Thoracic aorta (tissue), 2 donors: ENCODE results near the gene THADA. TPM values are rescaled to one million over a fixed set of nuclear protein-coding genes. Genes with fewer than 3 reads are reported as not detected.

Source experiments
- ATAC-seq: fragments of 150-250 bp; one replicate; pipeline ENCODE4 v1.8.0; 2017; ENCODE audit warnings: low read depth; ENCODE audit not compliant: insufficient number of reproducible peaks, low FRiP score
- DNase-seq: peaks from one replicate; pipeline ENCODE4 v3.0.0-alpha.2; 2020; ENCODE audit warnings: low spot score
- H3K27ac ChIP-seq, 2 donors: fragments of 200-600 bp; sonication (generic); 1 replicate in 1 of 2; 2 replicates in 1 of 2; pipeline ENCODE4 v1.5.1; 2016; ENCODE audit warnings: mild to moderate bottlenecking in 2 of 2, moderate library complexity in 2 of 2
- H3K27me3 ChIP-seq: fragments of 200-600 bp; sonication (generic); replicated peaks from 2 replicates; pipeline ENCODE4 v1.6.0; 2016; ENCODE audit warnings: mild to moderate bottlenecking; ENCODE audit not compliant: insufficient read depth
- H3K36me3 ChIP-seq: fragments of 200-600 bp; sonication (generic); one replicate; pipeline ENCODE4 v1.5.1; 2016
- H3K4me1 ChIP-seq, 2 donors: fragments of 200-600 bp; sonication (generic); 1 replicate in 1 of 2; 2 replicates in 1 of 2; pipeline versions ENCODE4 v1.5.1 to v1.6.0; 2016; ENCODE audit warnings: low read depth in 2 of 2, mild to moderate bottlenecking in 1 of 2; ENCODE audit not compliant: control insufficient read depth in 1 of 2
- H3K4me3 ChIP-seq: fragments of 200-600 bp; sonication (generic); 2 replicates; pipeline ENCODE4 v1.5.1; 2016; ENCODE audit warnings: mild to moderate bottlenecking
- H3K9me3 ChIP-seq: fragments of 200-600 bp; sonication (generic); 2 replicates; pipeline ENCODE4 v1.5.1; 2016
- CTCF ChIP-seq: fragments of 200-600 bp; sonication (generic); IDR thresholded peaks from one replicate; pipeline ENCODE4 v1.5.1; 2019; ENCODE audit warnings: antibody characterized with exemption
- total RNA-seq, 2 donors: library from RNA; depleted of rRNA; stranded (reverse); fragments of >200 nt; gene quantifications; one replicate each; pipeline versions ENCODE4 v1.1.0 to v1.2.3, GENCODE V29; 2016

Gene THADA
- total RNA-seq, 2 donors from 2014 or later, result 33.3 to 46.6 TPM

GRCh38 chr2:43220229-43220751 is 375.5 kb downstream of the THADA start:
- ATAC-seq (no peak), DNase-seq (no peak)
- TF ChIP-seq CTCF, result no peak
- H3K36me3 ChIP-seq, result peaks cover 28% of the 10 kb centered on the region
- H3K4me1 ChIP-seq, result peaks cover 47 to 65% of the 10 kb centered on the region in 2 donors
- no peaks in the 10 kb centered on the region for H3K9me3 ChIP-seq
- H3K27ac ChIP-seq, result peak overlapping the region; percentile 98 to 99
- H3K27me3 ChIP-seq, result no peaks in the 10 kb centered on the region
- H3K4me3 ChIP-seq, result peak overlapping the region; percentile 88

- Histone ChIP-seq H3K4me3 (peak overlapping the region; percentile 88), H3K36me3 (peaks cover 21% of the 10 kb centered on the region), H3K27ac (peak overlapping the region; percentile 98 to 99), H3K9me3 (no peaks in the 10 kb centered on the region), H3K4me1 (peaks cover 47 to 66% of the 10 kb centered on the region in 2 donors), H3K27me3 (no peaks in the 10 kb centered on the region)
- peak; percentile 46 for DNase-seq
- TF ChIP-seq CTCF, result no peak
- ATAC-seq, result no peak
These were observed 376.2 kb downstream of the THADA start for GRCh38 chr2:43219383-43220228.

GRCh38 chr2:43218702-43219382 is 377.0 kb downstream of the THADA start:
- H3K9me3 ChIP-seq, result no peaks in the 10 kb centered on the region
- no peak for TF ChIP-seq CTCF
- H3K4me3 ChIP-seq, result peak overlapping the region; percentile 88
- peaks cover 14% of the 10 kb centered on the region for H3K36me3 ChIP-seq
- peak overlapping the region; percentile 98 to 99 for H3K27ac ChIP-seq
- DNase-seq, result no peak
- peaks cover 47 to 66% of the 10 kb centered on the region in 2 donors for H3K4me1 ChIP-seq
- H3K27me3 ChIP-seq, result no peaks in the 10 kb centered on the region
- no peak for ATAC-seq

GRCh38 chr2:43218155-43218701 is 377.6 kb downstream of the THADA start:
- H3K36me3 ChIP-seq, result peaks cover 9% of the 10 kb centered on the region
- H3K27me3 ChIP-seq, result no peaks in the 10 kb centered on the region
- ATAC-seq, result no peak
- peak overlapping the region; percentile 88 for H3K4me3 ChIP-seq
- peak; percentile 54 for TF ChIP-seq CTCF
- no peak for DNase-seq
- H3K9me3 ChIP-seq, result no peaks in the 10 kb centered on the region
- H3K4me1 ChIP-seq, result peaks cover 47 to 66% of the 10 kb centered on the region in 2 donors
- H3K27ac ChIP-seq, result peak overlapping the region; percentile 98 to 99
